ENCODE measurements around the gene RAPGEF2. TPM values are rescaled to one million over a fixed set of nuclear protein-coding genes. Genes with fewer than 3 reads are reported as not detected.

Gene RAPGEF2
- total and polyA plus RNA-seq, 2 of the 8 experiments (the other 6 are each of a cell fraction or from before 2014, with no cell fraction given), result 24.4 to 48.6 TPM

DNA sequence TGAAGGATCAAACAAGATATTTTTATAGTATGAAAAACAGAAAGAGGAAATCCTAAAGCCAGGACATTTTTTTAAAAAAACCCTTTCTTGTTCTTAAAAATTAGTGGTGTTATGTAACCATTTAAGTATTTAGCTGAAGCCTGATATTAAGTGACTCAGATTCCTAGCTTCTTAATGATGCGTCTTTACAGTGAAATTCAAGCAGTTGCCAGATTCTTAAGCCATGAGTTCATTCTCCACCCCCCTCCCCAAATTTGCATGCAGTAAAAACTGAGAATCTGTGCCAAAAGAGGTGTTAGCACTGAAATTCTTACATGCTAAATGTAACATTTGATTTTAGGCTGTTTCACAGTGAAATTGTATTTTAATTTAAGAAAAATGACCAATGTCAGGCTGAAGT is 180.8 kb downstream of the RAPGEF2 start:
- Histone ChIP-seq H2AK5ac (ENCODE audit: low read depth, low read length) (no peak overlapping the region), H4K8ac (ENCODE audit: extremely low read depth, insufficient read depth, low read length) (no peak overlapping the region), H4K20me1 (replicated peaks in 1 of 2; ENCODE audit: control insufficient read depth in 1 of 2, insufficient read depth in 2 of 2, low read length in 2 of 2) (peaks cover 0 to 2% of the 10 kb centered on the region in 2 experiments), H3K27ac (ENCODE audit: low read depth, low read length) (no peak overlapping the region), H2BK15ac (ENCODE audit: low read length) (no peak overlapping the region), H3K23me2 (ENCODE audit: low read depth, low read length) (no peaks in the 10 kb centered on the region; the same call in 1 of the 2 replicates), H2BK12ac (ENCODE audit: low read depth, low read length) (no peak overlapping the region), H3K9me3 (ENCODE audit: insufficient read depth in 2 of 2, low read depth in 1 of 2, low read length in 1 of 2) (no peaks in the 10 kb centered on the region), H3K56ac (replicated peaks; ENCODE audit: insufficient read length, low read depth, low read length) (no peak overlapping the region), H3K4ac (replicated peaks; ENCODE audit: insufficient read length, low read depth, low read length) (no peak overlapping the region), H3K27me3 (replicated peaks in 1 of 4; ENCODE audit: control insufficient read depth in 3 of 4, extremely low read depth in 1 of 4, insufficient read depth in 3 of 4, low read length in 3 of 4) (no peaks in the 10 kb centered on the region), H3K4me3 (ENCODE audit: extremely low read depth in 1 of 4, insufficient read depth in 2 of 4, low read depth in 3 of 4, low read length in 4 of 4) (peak overlapping the region in 1 of 4 experiments; percentile 24; a peak in 1 of 8 replicates), H2BK20ac (ENCODE audit: low read length) (no peak overlapping the region), H3K23ac (ENCODE audit: insufficient read length) (no peak overlapping the region), H3K18ac (ENCODE audit: extremely low read depth, low read length) (no peak overlapping the region), H3K14ac (ENCODE audit: insufficient read length) (no peak overlapping the region), H3K4me2 (ENCODE audit: insufficient read depth in 1 of 2, low read depth in 2 of 2, low read length in 2 of 2) (peak overlapping the region in 1 of 2 experiments; percentile 36; a peak in 1 of 4 replicates), H2BK5ac (ENCODE audit: low read depth, low read length) (0 out of 2 replicates have a peak overlapping the region, but pooled peaks have one; percentile 55), H3K4me1 (replicated peaks in 1 of 4; ENCODE audit: control insufficient read depth in 3 of 4, insufficient read depth in 4 of 4, low read length in 3 of 4) (peaks cover 0 to 5% (median 2%) of the 10 kb centered on the region in 4 experiments; a peak in 3 of 7 replicates), H4K91ac (replicated peaks; ENCODE audit: insufficient read length, low read length) (no peak overlapping the region), H2AFZ (ENCODE audit: low read length) (no peak overlapping the region), H4K5ac (ENCODE audit: insufficient read length, low read depth, low read length) (no peak overlapping the region), H3K9ac (replicated peaks in 1 of 4; ENCODE audit: extremely low read depth in 1 of 4, low read depth in 3 of 4, low read length in 3 of 4) (no peak overlapping the region), H3K79me1 (ENCODE audit: low read depth, low read length) (no peaks in the 10 kb centered on the region), H2BK120ac (replicated peaks; ENCODE audit: low read depth, low read length) (no peak overlapping the region), H3K79me2 (ENCODE audit: control insufficient read depth in 1 of 2, insufficient read depth in 2 of 2, low read length in 2 of 2) (no peaks in the 10 kb centered on the region; a peak in 2 of 4 replicates), H3K36me3 (ENCODE audit: control insufficient read depth in 2 of 4, insufficient read depth in 4 of 4, low read length in 3 of 4) (no peaks in the 10 kb centered on the region)
- peak in 1 of 2 experiments; percentile 50 for DNase-seq (ENCODE audit: low read depth in 1 of 2, low spot score in 2 of 2)
- 29% methylated on average over 1 of the region's 1 CpG; no CpG with 5 or more reads in 1 of the 2 experiments for WGBS, 2 experiments (ENCODE audit: extremely low coverage in 1 of 2, insufficient coverage in 1 of 2, insufficient read length in 1 of 2, insufficient replicate concordance in 2 of 2, low coverage in 1 of 2, low lambda C conversion rate in 2 of 2, missing lambda C conversion rate in 1 of 2)
- CTCF ChIA-PET (ENCODE audit: partially characterized antibody), result interaction anchor here (1.5 kb wide), 1 partner anchor 80 kb away, joined by 3 read pairs; no protein-coding TSS in a partner anchor
- POLR2A ChIA-PET (ENCODE audit: partially characterized antibody), result interaction anchor here (0.7 kb wide), 1 partner anchor 415 kb away, joined by 3 read pairs; no protein-coding TSS in a partner anchor
- peak; percentile 84 for FAIRE-seq
- TF ChIP-seq BRCA1 (IDR thresholded peaks at IDR 0.05; ENCODE audit: low read depth, low read length), result no peak
- no peak for TF ChIP-seq CBX5 (IDR thresholded peaks at IDR 0.05; ENCODE audit: low read depth, low read length)
- TF ChIP-seq, protein P1, sequence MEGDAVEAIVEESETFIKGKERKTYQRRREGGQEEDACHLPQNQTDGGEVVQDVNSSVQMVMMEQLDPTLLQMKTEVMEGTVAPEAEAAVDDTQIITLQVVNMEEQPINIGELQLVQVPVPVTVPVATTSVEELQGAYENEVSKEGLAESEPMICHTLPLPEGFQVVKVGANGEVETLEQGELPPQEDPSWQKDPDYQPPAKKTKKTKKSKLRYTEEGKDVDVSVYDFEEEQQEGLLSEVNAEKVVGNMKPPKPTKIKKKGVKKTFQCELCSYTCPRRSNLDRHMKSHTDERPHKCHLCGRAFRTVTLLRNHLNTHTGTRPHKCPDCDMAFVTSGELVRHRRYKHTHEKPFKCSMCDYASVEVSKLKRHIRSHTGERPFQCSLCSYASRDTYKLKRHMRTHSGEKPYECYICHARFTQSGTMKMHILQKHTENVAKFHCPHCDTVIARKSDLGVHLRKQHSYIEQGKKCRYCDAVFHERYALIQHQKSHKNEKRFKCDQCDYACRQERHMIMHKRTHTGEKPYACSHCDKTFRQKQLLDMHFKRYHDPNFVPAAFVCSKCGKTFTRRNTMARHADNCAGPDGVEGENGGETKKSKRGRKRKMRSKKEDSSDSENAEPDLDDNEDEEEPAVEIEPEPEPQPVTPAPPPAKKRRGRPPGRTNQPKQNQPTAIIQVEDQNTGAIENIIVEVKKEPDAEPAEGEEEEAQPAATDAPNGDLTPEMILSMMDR (IDR thresholded peaks at IDR 0.05; ENCODE audit: control extremely low read depth in 1 of 3, insufficient read depth in 1 of 3, low read depth in 1 of 3, low read length in 3 of 3), result no peak
- peak; percentile 87 for TF ChIP-seq JUN (IDR thresholded peaks at IDR 0.05; ENCODE audit: low read depth, low read length)
- no peak for TF ChIP-seq EP300 (IDR thresholded peaks at IDR 0.05; ENCODE audit: borderline replicate concordance in 1 of 2, low read depth in 2 of 2, low read length in 2 of 2)
- TF ChIP-seq POU5F1 (IDR thresholded peaks at IDR 0.05; ENCODE audit: low read depth, low read length), result no peak

Data from H1 (cell line).